ENCODE data around the gene FGD5. TPM values are rescaled to one million over a fixed set of nuclear protein-coding genes. Genes with fewer than 3 reads are reported as not detected.

The FGD5 gene
- total and polyA plus RNA-seq, 2 experiments from 2014 or later, result 7.4 to 12.2 TPM

- TF ChIP-seq ZNF462 (CRISPR knock-in tag; IDR thresholded peaks at IDR 0.05), result no peak
Measured at GRCh38 chr3:14927308-14927707, 108.5 kb downstream of the FGD5 start (continued).

GRCh38 chr3:14929310-14930074 lies 110.7 kb downstream of the FGD5 start:
- Histone ChIP-seq H2AFZ (no peak overlapping the region), H3K79me2 (replicated peaks; ENCODE audit: insufficient read depth) (no peaks in the 10 kb centered on the region), H3K36me3 (ENCODE audit: insufficient read depth) (no peaks in the 10 kb centered on the region), H3F3A (replicated peaks; ENCODE audit: low read depth) (no peaks in the 10 kb centered on the region), H3K27me3 (ENCODE audit: insufficient read depth) (no peaks in the 10 kb centered on the region), H3K4me2 (no peak overlapping the region), H4K20me1 (replicated peaks; ENCODE audit: insufficient read depth) (no peaks in the 10 kb centered on the region), H3K4me3 (no peak overlapping the region), H3K9me2 (ENCODE audit: insufficient read depth) (no peaks in the 10 kb centered on the region), H3K4me1 (ENCODE audit: insufficient read depth) (no peaks in the 10 kb centered on the region), H3K27ac (ENCODE audit: low read depth) (no peak overlapping the region)
- DNase-seq (ENCODE audit: low spot score) (no peak), ATAC-seq (no peak)
- peaks cover 5% of the 10 kb centered on the region for H3K4me1 Mint-ChIP-seq
- H3K36me3 Mint-ChIP-seq (ENCODE audit: low read depth), result no peaks in the 10 kb centered on the region
- H3K4me3 Mint-ChIP-seq, result no peak overlapping the region
- no peak overlapping the region for H3K27ac Mint-ChIP-seq
- H3K27me3 Mint-ChIP-seq (ENCODE audit: insufficient read depth, low read depth, poor library complexity), result no peaks in the 10 kb centered on the region
- no peaks in the 10 kb centered on the region for H3K9me3 Mint-ChIP-seq
- TF ChIP-seq ZNF462 (CRISPR knock-in tag; IDR thresholded peaks at IDR 0.05) (no peak), JUNB (IDR thresholded peaks at IDR 0.05; ENCODE audit: unreplicated experiment) (no peak), POLR2AphosphoS5 (IDR thresholded peaks at IDR 0.05; ENCODE audit: low read depth) (no peak), NANOG (IDR thresholded peaks at IDR 0.05; ENCODE audit: borderline replicate concordance) (no peak), CTCF (conservative IDR thresholded peaks at IDR 0.05; ENCODE audit: low read depth in 2 of 2) (no peak), EZH2phosphoT487 (IDR thresholded peaks at IDR 0.05; ENCODE audit: unreplicated experiment) (no peak), ZNF331 (CRISPR knock-in tag; IDR thresholded peaks at IDR 0.05; ENCODE audit: low read depth) (no peak)
